Loucy (cell line): ENCODE data around the gene FES.
A peak's percentile ranks its signal among the peaks of the same experiment; 100 is the strongest.

Experiments
- EZH2phosphoT487 ChIP-seq: fragments of 200-600 bp; IDR thresholded peaks from 2 replicates; pipeline ENCODE4 v1.6.1; 2018; ENCODE audit warnings: antibody characterized with exemption, mild to moderate bottlenecking, moderate library complexity, borderline replicate concordance
- TF ChIP-seq, protein P1 (sequence below): fragments of 200-600 bp; sonication (generic); conservative IDR thresholded peaks from 2 replicates; pipeline ENCODE4 v1.5.1; 2014; ENCODE audit warnings: mild to moderate bottlenecking, antibody characterized with exemption, low read length

- TF ChIP-seq, protein P1, sequence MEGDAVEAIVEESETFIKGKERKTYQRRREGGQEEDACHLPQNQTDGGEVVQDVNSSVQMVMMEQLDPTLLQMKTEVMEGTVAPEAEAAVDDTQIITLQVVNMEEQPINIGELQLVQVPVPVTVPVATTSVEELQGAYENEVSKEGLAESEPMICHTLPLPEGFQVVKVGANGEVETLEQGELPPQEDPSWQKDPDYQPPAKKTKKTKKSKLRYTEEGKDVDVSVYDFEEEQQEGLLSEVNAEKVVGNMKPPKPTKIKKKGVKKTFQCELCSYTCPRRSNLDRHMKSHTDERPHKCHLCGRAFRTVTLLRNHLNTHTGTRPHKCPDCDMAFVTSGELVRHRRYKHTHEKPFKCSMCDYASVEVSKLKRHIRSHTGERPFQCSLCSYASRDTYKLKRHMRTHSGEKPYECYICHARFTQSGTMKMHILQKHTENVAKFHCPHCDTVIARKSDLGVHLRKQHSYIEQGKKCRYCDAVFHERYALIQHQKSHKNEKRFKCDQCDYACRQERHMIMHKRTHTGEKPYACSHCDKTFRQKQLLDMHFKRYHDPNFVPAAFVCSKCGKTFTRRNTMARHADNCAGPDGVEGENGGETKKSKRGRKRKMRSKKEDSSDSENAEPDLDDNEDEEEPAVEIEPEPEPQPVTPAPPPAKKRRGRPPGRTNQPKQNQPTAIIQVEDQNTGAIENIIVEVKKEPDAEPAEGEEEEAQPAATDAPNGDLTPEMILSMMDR = 0 out of 2 replicates have a peak, but pooled peaks have one; percentile 14
- no peak for TF ChIP-seq EZH2phosphoT487
These were observed 11.3 kb downstream of the FES start for GRCh38 chr15:90895571-90896117.
